Stimulated activated CD8-positive, alpha-beta memory T cell treated with anti-CD3 and anti-CD28 coated beads, Interleukin-12 subunit alpha, Interleukin-12 subunit beta, amount 100 ng/mL, for 24 hours (primary cell): ENCODE measurements around the gene MAP1A.
A peak's percentile ranks its signal among the peaks of the same experiment; 100 is the strongest.

ENCODE experiments used
- DNase-seq: peaks from one replicate; pipeline ENCODE4 v3.0.0-alpha.2; 2020; ENCODE audit errors: extremely low read depth

The MAP1A gene

DNA sequence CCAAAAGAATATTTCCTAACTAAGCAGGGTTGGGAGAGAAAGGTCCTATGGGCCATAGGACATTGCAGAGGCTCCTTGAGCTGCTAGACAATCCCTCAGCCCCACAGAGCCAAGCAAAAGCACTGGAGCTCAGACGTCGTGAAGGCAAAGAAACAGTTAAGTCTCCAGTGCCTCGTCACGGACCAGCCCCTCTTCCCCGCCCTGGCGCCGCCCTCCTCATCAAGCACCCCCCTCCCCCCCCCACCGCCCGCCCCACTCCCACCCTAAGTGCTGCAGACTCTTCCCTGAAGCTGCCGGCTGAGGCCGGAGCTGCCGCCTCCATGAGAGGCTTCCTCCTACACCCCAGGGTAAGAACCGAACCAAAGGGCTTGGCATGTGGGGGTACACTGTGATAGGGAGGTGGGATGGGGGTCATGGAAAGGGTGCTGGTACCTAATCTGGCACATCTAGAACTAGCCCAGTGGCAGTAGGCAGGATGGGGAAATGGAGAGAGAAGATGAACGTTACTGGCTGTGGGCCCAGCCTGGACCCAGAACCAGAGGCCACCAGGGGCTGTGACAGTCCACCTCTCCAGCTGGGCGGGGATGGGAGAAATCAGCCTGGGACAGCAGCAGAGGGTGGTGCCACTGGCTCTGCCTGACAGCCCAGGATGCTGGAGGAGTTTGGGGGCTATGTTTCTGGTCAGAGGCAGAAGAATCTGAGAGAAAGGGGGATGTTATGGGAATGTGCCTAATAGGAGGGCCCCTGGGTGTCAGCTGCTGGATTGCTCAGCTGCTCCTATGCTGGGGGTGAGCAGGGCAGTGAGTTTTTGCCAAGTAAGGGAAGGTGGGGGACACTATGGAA lies at the start of gene MAP1A:
Gene MAP1A (plus strand): TSS at position 255 of the 843 bp plus-strand sequence. CDS start 3,866 bp downstream, outside the sequence.
- no peak for DNase-seq

- DNase-seq, result no peak
Observed at GRCh38 chr15:43469867-43470266, 47.5 kb upstream of the MAP1A start.

DNA sequence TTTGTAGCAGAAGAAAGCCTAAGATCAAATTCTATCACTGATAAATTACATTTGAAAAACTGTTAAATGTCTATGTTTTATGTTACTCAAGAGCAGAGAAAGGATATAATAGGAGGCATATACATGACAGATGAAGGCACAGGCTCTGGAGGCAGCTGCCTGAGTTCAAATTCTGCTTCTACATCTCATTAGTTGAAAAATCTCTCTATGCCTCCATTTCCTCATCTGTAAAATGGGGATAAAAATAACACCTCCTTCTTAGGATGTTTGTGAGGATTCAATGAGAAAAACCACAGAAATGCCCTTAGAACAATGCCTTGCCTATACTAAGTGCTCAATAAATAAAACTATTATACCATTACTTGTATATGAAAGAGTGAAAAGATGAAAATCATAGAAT lies 45.4 kb upstream of the MAP1A start:
- DNase-seq, result no peak

DNA sequence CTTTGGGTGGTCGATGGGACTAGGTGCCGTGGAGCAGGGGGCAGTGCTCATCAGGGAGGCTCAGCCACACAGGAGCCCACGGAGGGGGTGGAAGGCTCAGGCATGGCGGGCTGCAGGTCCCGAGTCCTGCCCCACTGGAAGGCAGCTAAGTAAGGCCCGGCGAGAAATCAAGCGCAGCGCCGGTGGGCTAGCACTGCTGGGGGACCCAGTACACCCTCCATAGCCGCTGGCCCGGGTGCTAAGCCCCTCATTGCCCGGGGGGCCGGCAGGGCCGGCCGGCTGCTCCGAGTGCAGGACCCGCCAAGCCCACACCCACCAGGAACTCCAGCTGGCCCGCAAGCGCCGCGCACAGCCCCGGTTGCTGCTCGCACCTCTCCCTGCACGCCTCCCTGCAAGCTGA lies 43.5 kb upstream of the MAP1A start:
- DNase-seq, result no peak

- DNase-seq, result no peak
Observed at GRCh38 chr15:43483297-43484128, 33.9 kb upstream of the MAP1A start.

DNA sequence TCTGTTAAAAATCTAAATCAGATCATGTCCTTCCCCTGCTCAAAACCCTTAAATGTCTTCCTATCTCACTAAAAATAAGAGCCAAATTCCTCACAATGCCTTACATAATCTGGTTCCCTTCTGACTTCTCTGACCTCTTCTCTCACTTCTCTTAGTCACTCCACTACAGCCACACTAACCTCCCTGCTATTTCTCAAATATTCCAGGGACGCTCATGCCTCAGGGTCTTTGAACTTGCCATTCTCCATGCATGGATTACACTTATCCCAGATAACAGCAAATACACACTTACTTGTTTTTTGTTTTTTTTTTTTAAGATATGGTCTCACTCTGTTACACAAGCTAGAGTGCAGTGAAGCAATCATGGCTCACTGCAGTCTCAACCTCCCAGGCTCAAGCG lies 33.0 kb upstream of the MAP1A start:
- DNase-seq, result no peak

GRCh38 chr15:43487271-43487895 lies 30.0 kb upstream of the MAP1A start:
- no peak for DNase-seq

GRCh38 chr15:43488790-43489189 lies 28.6 kb upstream of the MAP1A start:
- DNase-seq, result no peak

GRCh38 chr15:43489191-43489590 lies 28.2 kb upstream of the MAP1A start:
- DNase-seq, result no peak

DNA sequence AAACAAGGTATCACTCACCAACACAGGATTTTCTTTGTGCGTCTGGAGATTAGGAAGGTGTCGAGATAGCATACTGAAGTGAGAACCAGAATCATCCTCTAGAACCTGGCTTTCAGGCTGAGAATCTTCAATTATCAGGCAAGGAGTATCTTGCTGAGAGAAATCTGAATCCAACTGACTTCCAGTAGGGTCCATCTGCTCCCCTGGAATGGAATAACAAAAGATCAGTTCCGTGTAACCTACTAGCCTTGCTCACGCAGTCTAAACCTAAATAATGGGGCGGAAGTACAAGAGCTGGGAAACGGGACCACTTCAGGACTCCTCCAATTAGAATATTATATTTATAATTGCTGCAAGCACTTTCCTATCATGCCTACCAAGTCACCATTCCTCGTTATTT lies 25.1 kb upstream of the MAP1A start:
- DNase-seq, result no peak

DNA sequence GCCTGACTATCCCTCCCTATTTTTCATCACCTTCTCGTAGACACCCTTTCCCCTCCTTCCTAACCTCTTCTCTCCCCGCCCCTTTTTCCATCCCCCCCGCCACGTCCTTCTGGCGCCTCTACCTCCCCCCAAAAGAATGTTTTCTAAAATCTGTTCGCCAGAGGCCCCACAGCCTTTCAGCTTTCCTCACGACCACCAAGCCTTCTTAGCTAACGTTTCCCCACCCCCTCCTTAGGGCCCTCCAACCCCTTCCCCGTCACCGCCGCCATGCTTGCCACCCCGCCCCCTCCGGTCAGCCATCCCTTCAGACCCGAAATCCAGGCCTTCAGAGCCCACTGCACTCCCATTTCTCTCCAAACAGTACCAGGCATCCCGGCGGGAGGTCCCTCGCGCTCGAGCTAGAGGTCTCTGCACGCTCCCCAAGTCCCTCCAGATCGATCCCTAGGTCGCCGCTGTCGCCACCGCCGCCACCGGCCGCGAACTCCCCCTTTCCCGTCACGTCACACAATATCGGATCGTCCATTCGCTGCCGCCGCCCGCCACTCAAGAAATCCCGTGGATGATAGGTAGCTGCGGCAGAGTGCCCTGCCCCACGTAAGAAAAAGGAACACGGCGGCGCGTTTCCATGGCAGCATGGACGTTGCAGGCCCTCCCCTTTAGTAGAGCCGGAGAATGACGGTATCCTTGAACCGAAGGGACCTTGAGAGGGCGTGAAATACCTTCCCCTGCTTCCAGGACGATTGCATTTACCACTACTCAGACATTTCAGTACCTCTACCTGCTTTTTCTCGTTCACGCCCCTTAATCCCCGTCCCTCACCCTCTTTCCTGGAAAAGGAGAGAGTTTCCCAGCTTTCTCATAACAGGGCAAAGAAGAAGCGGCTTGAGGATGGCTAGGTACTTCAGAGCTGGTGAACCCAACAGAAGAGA lies 24.5 kb upstream of the MAP1A start, which contains the start of gene TP53BP1:
Gene TP53BP1 (minus strand): TSS at position 484 of the 929 bp plus-strand sequence. CDS start 113 bp downstream, at position 371.
- DNase-seq, result peak; percentile 87

DNA sequence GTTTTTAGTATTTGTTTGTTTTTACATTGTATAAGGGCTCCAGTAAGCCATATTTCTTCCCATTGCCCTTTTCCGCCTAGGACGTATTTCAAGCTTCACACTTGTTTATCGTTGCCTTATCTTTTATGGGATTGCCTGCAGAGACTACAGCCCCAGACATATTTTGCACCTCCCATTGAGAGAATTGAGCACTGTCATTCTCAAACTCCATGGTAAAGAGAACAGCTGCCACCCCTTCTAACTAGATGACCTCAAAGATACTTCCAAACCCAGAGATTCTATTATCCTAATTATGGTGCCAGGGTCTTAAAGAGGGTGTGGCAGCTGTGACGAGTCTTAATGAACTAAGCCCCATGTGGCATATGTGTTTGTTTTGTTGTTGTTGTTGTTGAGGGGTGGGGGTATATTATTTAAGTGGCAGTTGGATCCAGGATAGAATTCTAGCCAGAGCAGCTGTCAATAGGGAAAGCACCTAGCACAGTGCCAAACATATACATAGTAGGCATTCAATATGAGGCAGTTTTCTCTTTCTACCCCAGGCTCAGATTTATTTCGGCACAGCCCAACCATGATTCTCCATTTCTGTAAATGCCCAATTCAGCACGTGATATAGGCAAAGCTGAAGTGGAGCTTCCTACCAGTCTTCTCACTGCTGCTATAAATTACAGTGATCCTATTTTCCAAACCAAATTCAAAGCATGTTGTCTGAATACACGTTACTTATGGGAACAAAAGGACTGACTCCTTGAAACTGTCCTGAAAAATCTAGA lies 23.5 kb upstream of the MAP1A start:
- no peak for DNase-seq

- DNase-seq, result no peak
Observed at GRCh38 chr15:43498990-43499389, 18.4 kb upstream of the MAP1A start.

GRCh38 chr15:43499635-43500034 lies 17.8 kb upstream of the MAP1A start:
- no peak for DNase-seq

DNA sequence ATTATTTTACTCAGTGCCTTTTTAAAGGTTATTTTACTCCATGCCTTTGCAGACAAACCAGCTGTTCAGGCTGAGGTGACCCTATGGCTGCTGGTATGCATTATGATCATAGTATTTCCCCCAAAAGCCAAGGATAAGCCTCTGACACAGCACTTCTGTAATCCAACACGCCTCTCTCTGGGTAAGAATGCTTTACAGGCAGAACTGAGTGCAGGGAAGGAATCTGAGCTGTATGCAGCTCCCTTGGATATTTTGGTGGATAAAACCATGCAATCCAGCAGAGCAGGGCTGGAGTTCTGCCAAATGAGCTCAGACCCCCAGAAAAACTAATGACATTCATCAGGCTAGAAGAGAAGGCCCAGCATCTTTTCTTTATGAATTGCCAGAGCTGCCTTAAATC lies 11.7 kb upstream of the MAP1A start:
- no peak for DNase-seq

DNA sequence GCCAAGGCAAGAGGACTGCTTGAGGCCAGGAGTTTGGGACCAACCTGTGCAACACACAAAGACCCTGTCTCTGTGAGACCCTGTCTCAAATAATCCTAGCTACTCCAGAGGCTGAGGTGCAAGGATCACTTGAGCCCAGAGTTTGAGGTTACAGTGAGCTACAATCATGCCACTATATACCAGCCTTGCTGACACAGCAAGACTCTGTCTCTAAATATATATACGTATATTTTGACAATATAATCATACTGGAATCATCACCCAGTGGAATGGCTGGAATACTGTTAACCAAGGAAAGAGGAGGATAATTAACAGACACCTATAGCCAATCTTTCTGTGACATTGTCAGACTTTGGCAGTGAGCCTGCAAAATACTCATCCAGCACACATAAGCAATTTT lies 9.0 kb upstream of the MAP1A start:
- DNase-seq, result no peak

- no peak for DNase-seq
Observed at GRCh38 chr15:43508991-43509659, 8.3 kb upstream of the MAP1A start.

GRCh38 chr15:43509660-43510199 lies 7.7 kb upstream of the MAP1A start:
- no peak for DNase-seq

DNA sequence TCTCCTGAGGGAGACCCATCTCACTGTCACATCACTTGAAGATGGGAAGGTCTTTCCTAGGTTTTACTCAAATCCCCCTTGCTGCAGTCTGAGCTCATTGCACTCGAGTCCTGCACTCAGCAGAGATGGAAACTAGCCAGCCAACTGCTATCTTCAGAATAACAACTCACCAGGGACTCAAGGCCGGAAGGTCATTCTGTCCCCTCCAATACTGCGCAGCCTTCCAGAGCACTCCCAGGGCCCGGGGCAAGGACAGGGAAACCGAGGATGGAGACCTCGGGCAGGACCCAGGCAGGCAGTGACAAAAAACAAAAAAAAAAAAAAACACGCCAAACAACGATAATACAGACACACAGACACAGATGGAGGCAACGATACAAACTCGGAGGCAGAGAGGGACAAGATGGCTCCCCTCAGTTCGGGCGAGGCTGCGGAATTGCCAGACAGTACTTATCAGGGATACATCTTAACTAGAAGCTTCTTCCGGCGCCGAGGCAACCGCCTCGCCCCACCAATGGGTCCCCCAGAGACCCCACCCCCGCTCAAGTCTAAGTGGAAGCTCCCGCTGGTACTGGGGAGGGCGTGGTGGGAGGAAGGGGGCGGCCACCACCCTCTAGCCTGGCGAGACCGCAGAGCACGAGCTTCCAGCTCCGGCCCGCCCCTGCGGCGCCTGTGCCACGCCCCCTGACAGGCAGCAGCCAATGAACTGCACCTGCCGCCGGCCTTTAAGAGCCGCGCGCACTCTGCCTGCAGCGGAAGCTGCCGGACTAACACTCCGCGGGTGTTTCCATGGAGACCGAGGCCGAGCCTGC lies 7.0 kb upstream of the MAP1A start:
- peak; percentile 90 for DNase-seq
